Stimulated activated CD8-positive, alpha-beta memory T cell treated with anti-CD3 and anti-CD28 coated beads, Interleukin-4, amount 100 ng/mL, for 4 hours (primary cell): ENCODE data around the gene XPO4.
"Not testable (repeated sequence)": the region's sequence is repeated elsewhere in the genome, so short reads cannot be mapped to it uniquely, and the experiment has no call there.

ENCODE experiments used
- DNase-seq, 2 donors: peaks; one replicate each; pipeline ENCODE4 v3.0.0-alpha.2; 2020; ENCODE audit warnings: low read depth in 2 of 2, low spot score in 1 of 2

Gene XPO4

DNA sequence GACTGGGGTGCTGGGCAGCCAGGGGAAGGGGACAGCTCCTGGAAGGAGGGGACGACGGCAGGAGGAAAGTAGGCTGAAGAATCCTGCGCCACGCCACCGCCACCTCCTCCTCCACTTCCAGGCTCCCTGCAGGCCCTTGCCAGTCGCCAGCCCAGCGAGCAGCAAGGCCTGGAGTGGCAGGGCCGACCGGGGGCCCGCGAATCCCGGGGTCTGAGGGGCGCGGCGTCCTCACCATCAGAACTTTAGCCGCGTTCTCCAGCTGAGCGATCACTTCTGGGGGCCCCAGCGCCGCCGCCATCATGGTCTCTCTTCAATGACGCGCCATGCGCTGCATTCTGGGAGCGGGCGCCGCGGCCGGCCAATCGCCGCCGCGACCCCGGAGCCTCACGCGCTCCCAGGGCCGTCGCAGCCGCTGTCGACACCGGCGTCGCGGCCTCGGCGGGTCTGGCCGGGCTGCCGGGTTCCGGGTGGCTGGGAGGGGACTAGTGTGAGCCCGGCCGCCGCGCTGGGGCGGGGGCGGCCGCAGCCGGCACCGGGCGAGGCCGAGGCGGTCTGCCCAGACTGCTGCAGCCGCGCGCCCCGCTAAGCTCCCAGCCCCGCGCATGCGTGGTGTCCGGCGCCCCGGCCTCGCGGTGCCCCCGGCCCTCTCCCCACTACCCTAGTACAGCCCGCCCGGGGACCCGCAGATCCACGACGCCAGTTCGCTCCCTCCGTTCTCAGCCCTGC, at the start of gene XPO4:
TSS of gene XPO4 (minus strand) at position 309 of the 726 bp plus-strand sequence. CDS start at position 301, 8 bp downstream.
- peak; percentile 46 to 49 for DNase-seq

DNA sequence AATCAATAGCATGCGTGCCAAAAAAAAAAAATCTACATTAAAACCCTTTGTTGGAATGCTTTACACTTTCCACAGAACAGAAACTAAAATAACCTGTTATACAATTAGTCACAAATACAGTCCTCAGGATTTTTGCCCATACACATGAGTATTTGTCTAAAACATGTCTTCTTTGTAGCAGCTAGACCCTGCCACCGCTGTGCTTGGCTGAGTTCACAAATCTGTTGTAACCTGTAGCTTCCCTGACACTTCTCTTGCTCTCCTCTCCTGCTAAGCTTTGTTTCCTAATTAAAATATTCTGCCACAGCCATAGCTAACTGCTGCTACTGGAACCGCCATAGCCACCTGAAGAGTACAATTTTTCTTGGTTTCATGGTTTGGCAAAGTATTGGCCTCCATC, 45.5 kb upstream of the XPO4 start:
- not testable (repeated sequence) for DNase-seq

DNA sequence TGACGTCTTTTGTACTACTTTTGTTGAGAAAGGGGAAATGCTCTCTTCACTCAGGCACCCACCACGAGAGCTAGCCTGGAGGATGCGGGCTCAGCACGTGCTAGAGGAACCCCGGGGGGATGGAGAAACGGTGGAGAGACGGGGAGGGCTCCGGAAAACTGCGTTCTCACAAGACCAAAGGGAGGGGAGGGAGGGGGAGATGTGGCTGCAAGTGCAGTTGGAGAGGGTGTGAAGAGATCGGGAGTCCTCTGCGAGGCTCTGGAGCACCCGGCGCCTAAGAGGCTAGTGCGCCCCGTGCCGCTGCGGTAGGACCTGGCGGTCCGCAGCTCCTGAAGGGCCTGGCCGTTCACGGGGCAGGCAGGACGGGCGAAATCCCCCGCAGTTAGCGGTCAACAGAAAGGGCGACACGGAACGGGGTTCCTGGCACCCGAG, 43.4 kb upstream of the XPO4 start:
- no peak for DNase-seq

DNA sequence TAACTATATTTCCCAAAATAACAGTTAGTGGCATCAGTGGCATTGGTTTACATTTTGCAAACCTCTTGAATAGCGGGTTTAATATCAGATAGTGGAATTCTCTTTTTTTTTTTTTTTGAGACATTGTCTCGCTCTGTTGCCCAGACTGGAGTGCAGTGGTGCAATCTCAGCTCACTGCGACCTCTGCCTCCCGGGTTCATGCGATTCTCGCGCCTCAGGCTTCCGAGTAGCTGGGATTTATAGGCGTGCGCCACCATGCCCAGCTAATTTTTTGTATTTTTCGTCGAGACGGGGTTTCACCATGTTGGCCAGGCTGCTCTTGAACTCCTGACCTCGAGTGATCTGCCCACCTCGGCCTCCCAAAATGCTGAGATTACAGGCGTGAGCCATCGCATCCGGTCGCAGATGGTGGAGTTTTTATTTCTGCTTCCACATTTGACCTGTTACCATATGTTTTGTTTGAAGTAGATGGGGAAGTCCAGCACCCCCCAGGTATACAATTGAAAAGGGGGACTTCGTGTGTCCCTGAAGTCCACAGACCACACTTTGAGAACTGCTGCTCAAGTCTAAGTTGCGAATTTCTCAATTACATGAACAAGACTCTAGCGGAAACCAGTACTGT, 40.5 kb upstream of the XPO4 start:
- no peak for DNase-seq

DNA sequence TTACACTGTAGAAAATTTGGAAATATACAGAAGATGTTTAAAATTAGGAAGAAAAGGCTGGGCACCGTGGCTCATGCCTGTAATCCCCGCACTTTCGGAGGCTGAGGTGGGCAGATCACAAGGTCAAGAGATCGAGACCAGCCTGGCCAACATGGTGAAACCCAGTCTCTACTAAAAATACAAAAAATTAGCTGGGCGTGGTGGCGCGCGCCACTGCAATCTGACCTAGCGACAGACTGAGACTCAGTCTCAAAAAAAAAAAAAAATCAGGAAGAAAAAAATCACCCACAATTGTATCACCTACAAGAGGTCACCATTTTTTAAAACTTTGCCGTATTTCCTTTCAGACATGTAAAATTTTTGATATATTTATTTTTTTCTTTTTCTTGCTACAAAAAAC, 38.0 kb upstream of the XPO4 start:
- not testable (repeated sequence) for DNase-seq

DNA sequence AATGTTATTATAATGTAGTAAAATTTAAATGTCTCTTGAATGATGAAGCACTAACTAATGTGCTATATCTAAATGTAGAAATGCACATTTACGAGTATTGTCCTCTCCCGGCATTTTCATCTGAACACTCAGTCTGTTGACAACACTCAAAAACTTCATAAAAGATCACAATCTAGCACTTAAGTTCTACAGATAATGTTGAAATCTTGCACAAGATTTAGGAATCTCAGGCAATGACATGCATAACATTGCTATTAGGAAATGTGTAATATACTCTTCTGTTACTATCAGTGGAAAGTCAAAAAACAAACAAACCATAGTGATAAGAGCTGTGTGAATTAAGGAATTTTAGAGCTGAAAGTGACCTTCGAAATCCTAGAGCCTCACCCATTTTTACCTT, 37.5 kb upstream of the XPO4 start:
- DNase-seq: no peak

DNA sequence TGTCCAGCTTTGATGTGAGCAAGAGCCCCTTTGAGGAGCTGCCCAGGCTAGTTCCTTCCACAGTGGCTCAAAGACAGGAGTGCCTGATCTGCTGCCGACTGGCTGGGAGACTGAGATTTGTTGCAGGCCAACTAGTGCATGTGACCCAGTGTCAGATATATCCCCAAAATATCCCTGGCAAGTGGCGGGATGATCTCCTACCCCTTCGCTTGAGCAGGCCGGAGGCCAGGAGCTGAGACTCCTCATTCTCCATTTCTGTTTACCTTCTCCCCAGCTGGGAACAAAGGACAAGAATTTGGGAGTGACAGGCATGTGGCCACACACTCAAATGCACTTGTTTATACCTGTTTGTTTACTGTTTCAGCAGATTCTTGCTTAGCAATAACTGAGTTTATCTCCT, 37.1 kb upstream of the XPO4 start:
- DNase-seq: no peak

DNA sequence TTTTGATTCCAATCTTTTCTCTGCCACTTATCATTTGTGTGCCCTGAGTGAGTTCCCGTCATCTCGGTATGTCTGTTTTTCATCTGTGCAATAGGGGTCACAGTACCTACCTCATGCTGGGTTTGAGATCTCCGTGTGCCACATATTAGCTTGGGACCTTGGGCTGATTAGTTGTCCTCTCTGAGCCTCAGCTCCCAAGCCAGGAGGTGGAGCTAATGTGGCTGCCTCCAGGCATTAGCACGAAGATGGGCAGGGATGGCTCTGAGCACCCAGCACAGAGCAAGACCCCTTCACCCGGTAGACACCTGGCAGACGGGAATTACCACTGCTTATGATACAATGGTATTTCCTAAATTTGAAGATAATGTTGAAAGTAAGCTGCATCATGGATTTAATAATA, 35.8 kb upstream of the XPO4 start:
- no peak for DNase-seq

DNA sequence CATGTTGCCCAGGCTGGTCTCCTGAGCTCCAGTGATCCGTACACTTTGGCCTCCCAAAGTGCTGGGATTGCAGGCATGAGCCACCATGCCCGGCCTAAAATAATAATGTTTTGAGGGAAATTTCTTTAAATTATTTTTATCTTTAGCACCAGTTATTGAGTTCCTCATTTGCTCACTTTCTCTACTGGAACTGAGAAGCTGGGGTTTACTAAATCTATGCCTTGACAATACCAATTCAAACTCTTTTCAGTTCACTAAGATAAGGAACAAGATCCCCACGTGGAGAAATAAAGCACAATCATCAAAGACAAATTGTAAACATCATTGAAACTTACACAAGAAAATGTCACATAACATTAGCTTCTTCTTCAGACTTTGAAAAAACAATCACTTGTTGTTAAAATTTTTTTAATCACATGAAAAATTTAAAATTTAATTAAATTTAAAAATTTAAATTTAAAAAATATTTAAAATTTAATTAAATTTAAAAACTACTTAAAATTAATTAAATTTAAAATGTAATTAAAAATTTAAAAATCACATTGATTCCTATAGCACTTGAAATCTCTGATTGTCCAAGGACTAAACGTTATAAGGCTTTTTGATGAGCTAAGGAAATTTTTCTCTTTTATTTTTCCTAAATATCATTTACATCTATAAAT, 25.2 kb upstream of the XPO4 start:
- no peak for DNase-seq

DNA sequence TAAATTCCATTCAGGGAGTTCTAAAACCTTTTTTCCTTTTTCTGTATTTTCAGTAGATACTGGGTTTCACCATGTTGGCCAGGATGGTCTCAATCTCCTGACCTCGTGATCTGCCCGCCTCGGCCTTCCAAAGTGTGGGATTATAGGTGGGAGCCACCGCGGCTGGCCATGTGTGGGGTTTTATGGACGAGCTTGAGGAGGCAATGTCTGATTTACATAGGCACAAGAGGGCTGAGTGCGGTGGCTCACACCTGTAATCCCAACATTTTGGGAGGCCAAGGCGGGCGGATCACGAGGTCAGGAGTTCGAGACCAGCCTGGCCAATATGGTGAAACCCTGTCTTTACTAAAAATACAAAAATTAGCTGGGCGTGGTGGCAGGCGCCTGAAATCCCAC, 22.8 kb upstream of the XPO4 start:
- not testable (repeated sequence) for DNase-seq

DNA sequence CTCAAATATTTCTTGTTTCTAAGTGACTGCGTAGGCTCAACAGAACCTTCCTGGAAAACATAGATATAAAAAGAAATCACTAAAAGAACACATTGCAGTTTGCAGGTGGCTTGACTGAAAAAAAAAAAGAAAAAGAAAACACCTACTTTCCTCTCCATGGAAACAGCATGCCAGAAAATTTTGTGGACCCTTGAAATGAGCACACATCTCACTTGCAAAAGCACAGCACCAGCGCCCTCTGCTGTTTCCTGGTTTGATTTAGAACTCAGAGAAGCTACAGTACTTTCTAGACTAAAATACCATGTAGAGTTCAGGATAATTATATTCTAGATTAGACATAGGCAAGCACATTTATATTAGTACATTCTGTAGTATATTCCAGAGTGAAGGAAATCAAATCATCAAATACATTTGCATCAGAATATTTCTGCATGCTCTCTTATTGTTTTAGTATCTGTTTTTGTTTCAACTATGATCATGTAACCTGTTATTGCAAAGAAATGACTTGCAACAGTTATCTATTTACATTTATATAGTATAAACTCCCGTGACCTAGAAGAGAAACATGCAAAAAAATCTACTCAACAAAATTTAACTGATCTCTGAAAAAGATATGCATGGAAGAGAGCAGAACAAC, 22.3 kb upstream of the XPO4 start:
- peak; percentile 18 to 61 for DNase-seq

DNA sequence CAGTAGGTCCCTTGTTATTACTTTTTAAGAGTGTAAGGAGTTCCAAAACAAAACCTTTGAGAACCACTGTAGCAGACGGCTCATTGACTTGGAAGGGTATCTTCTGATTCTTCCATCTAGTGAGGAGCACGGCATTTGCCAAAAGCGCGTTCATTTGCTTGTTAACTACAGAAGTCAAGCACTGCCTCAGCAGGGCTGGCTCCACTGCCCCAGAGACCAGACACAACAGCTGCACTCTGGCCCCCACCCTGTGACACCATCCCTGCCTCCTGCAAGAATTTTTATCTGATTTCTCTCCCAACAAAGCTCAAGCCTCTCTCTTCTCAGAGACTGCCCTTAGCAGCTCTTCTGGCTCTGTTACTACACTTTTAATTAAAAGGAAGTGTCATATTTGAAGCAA, 20.7 kb upstream of the XPO4 start:
- DNase-seq: no peak

DNA sequence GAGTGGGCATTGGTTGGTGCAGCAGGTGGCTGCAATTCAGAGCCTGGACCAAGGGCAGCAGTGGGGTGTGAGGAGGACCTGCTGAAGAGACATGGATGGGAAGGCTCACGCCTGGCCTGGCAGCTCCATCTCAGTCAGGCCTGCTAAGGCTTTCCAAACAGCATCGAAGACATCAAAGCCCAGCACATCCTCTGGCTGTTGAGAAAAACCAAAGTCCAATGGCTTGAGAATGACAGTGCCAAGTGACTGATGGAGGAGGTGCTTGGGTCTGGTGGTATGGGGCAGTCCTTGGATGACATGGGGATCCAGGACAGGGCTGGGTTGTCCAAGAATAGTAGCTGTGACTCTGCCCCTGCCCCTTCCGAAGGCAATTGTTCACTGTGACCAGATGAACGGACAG, 19.0 kb upstream of the XPO4 start:
- no peak for DNase-seq

DNA sequence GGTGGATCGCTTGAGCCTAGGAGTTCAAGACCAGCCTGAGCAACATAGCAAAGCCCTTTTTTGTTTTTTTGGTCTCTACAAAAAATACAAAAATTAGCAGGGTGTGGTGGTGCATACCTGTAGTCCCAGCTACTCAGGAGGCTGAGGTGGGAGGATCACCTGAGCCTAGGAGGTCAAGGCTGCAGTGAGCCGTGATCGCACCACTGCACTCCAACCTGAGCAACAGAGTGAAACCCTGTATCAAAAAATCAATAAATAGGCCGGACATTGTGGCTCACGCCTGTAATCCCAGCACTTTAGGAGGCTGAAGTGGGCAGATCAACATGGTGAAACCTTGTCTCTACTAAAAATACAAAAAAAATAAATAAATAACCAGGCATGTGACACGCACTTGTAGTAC, 13.1 kb upstream of the XPO4 start:
- not testable (repeated sequence) for DNase-seq

DNA sequence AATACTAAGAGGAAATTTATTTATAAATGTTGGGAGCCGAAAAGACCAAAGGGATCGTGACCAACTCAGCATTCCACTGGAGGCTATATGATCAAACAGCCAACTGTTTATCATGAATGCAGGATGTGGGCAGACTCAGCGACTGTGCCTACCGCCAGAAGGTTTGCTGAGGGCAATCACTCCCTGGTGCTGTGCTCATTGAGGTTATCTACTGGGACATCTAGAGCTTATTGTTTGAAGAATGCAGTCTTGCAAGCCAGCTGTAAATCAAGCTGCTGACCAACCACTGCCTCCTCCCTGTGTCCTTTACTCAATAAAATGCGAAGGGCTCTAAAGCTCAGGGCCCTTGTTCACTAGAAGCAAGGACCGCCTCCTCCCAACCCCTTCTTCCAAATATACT, 8.5 kb upstream of the XPO4 start:
- no peak for DNase-seq

DNA sequence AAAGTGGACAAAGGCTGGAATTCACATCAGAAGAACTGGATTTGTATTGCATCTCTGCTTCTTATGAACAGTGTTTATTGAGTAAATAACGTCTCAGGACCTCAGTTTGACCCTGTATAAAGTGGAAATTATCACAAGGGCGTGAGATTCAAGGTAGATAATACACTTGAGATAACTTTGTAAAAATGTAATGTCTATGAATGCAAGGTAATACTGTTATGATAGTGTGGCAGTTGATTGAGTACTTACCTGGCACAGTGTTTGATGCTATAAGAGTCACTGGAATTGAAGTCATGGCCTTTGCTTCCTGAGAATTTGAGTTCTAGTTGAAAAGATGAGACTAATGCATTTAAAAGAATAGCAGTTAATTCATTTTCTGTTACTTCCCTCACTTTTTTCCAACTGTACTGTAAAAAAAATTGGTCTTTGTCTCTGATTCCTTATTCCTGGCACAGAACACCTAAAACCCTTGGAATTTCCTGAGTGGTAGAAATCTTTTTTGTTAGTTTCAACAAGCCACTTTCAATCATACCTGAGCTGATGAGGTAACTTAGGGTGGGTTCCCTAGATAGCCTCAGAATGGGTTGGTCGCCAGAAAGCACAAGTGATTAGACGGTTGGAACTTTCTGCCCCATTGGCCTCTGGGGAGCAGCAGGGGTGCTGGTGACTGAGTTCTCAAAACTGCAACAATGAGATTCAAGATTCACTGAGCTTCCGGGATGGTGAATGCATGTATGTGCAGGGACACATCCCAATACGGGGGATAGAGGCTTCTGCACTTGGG, 6.4 kb upstream of the XPO4 start:
- no peak for DNase-seq

DNA sequence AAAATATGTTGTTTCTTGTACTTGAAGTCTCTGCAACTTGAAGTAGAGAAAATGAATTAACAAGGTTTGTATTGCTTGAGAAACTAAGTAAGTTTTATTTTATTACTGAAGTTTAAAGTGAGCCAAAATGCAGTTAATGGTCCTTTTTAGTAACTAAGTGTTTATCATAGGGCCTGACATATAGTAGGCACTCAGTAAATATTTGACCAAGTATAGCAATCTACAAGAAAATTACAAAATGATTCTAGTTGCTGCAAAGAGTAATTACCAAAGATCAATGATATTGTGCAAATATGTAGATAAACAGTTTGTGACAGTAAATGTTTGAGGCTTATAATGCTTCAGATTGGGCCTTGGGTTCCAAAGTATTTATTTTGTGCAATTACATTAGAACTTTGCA, 2.4 kb upstream of the XPO4 start:
- no peak for DNase-seq

DNA sequence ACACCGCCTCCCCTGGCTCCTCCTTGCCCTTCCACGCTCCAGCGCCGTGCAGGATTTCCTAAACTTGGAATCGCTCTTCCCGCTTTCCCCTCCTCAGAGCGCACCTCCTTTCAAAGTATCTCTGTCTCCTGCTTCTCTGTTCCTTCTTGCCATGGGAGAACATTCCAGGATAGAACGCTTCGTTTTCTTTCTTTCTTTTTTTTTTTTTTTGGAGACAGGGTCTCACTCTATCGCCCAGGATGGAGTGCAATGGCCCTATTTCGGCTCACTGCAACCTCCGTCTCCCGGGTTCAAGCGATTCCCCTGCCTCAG, 574 bp upstream of the XPO4 start:
- DNase-seq: no peak

DNA sequence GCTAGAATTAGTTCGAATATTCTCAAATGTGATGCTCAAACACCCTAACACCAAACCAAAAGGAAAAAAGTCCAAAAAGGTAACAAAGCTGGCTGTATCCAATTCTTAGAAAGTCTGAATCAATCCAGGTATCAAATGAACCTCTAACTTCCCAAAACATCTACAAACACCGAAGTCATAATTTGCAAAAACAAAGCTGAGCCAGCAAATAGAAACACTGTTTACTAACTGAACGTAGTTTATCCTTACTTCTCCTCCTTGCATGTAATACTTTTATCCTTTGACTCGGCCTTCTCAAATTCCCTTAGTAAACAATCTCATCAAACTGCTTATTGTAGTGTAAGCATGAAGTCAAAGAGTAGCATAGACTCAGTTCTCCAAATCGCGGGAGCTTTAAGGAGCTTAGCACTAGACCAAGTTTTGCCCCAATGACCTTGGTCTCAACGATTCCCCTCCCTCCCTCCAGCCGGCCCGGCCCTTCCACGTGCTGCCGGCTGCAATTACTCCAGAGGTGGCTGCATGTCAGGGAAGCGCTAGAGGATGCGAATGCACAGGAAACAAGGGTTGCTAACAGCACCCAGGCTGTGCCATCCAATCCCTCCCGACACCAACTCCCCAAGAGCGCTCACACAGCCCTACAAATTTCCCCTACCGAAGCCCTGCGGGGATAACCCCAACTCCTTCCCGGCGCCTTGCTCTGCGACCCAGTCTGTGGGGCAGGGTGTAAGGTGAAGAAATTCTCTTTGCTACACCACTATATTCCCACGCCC, 693 bp downstream of the XPO4 start:
- peak in 1 of 2 donors; percentile 1 for DNase-seq

DNA sequence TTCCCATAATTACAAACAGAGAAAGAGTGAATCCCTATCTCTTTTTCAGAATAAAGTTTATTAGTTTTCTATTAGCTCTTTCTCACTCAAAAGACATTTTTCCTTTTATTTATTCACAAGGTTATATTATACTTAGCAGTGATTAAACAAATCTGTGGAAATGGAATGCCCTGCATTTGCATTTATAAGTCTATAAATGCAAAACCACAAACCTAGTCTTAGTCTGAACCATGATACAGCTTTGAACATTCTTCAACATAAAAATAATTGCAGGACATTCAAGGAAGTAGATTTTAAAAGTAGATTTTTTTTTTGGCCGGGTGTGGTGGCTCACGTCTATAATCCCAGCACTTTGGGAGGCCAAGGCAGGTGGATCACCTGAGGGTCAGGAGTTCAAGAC, 8.3 kb downstream of the XPO4 start:
- no peak for DNase-seq

DNA sequence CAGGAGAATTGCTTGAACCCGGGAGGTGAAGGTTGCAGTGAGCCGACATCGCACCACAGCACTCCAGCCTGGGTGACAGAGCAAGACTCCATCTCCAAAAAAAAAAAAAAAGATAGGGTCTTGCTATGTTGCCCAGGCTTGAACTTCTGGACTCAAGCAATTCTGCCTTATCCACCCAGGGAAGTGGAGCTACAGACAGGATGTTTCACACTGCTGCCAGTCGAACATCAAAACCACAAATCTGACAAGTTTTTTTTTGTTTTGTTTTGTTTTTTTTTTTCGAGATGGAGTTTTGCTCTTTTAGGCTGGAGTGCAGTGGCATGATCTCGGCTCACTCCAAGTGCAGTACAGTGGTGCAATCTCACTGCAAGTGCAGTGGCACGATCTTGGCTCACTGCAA, 10.8 kb downstream of the XPO4 start:
- DNase-seq: no peak
